GM23248 (cell line): Measurements from ENCODE around the gene RTTN.

Experiments
- EZH2 ChIP-seq: fragments of 200-600 bp; sonication (generic); IDR thresholded peaks from 2 replicates; pipeline ENCODE4 v1.6.1; 2018; ENCODE audit warnings: antibody characterized with exemption, mild to moderate bottlenecking; ENCODE audit not compliant: insufficient read depth, poor library complexity, severe bottlenecking
- EZH2phosphoT487 ChIP-seq: fragments of 200-600 bp; sonication (generic); IDR thresholded peaks from 2 replicates; pipeline ENCODE4 v1.6.1; 2018; ENCODE audit warnings: antibody characterized with exemption, moderate library complexity, mild to moderate bottlenecking, low read depth; ENCODE audit not compliant: insufficient read depth

- TF ChIP-seq EZH2 (no peak), EZH2phosphoT487 (no peak)
Observed at GRCh38 chr18:70004696-70005095, 200.8 kb downstream of the RTTN start.
